K562 (cell line): Measurements from ENCODE around the gene EPC2. TPM values are rescaled to one million over a fixed set of nuclear protein-coding genes. Genes with fewer than 3 reads are reported as not detected.

ENCODE experiments used
- ATAC-seq: fragments of 200-7000 bp; cut with Tn5 transposase; 3 replicates; pipeline ENCODE4 v1.9.1; 2020; ENCODE audit warnings: moderate library complexity
- BruUV-seq: library from RNA; stranded (reverse); fragments of 400-500 nt; replicated peaks from 2 replicates; lab custom pipeline; 2021; lab: Mats Ljungman, UMichigan
- CTCF ChIA-PET: fragments of 300-600 bp; formaldehyde crosslinking; extraction: SDS; loops from one replicate; lab custom pipeline; 2021; ENCODE audit warnings: low intra/inter-chr PET ratio; lab: Yijun Ruan, JAX
- POLR2A ChIA-PET: fragments of 300-600, 350-650 bp; sonication (Branson Sonifier 250); formaldehyde crosslinking; extraction: SDS; loops from one replicate; lab custom pipeline; 2021; ENCODE audit warnings: antibody characterized with exemption, inconsistent platforms; lab: Yijun Ruan, JAX
- DNase-seq, 4 experiments: peaks; one replicate each; pipeline versions ENCODE4 v3.0.0 to v3.0.0-alpha.2; 2011 to 2018; ENCODE audit warnings: low spot score in 3 of 4, mixed read lengths in 3 of 4; ENCODE audit errors: extremely low read depth in 1 of 4
- FAIRE-seq: peaks from 2 replicates; lab custom pipeline; 2011; peaks lifted over from hg19 to GRCh38; lab: Jason Lieb, UNC
- H2AFZ ChIP-seq: 2 replicates; pipeline ENCODE4 v1.6.0; 2011; ENCODE audit warnings: low read depth, low read length, control low read depth, inconsistent platforms
- H3K27ac ChIP-seq: fragments of 200-600 bp; 3 replicates; pipeline ENCODE4 v1.8.0; 2011; ENCODE audit warnings: low read depth, mild to moderate bottlenecking, control low read depth, inconsistent platforms, low read length, moderate library complexity, mixed read lengths; ENCODE audit errors: extremely low read depth
- H3K27me3 ChIP-seq, 2 experiments: fragments of 300-600 bp in 1 of 2; 2 replicates in 1 of 2; 3 replicates in 1 of 2; pipeline versions ENCODE4 v1.6.0 to v1.8.0; 2011; ENCODE audit warnings: inconsistent platforms in 2 of 2, low read length in 2 of 2, mild to moderate bottlenecking in 1 of 2, mixed read lengths in 1 of 2, moderate library complexity in 1 of 2; ENCODE audit not compliant: control insufficient read depth in 2 of 2, insufficient read depth in 2 of 2
- H3K36me3 ChIP-seq: fragments of 300-600 bp; 3 replicates; pipeline ENCODE4 v1.8.0; 2011; ENCODE audit warnings: mild to moderate bottlenecking, low read length, inconsistent platforms; ENCODE audit not compliant: control insufficient read depth, insufficient read depth
- H3K4me1 ChIP-seq, 2 experiments: fragments of 200-600 bp in 1 of 2; replicated peaks in 1 of 2; 2 replicates in 1 of 2; 3 replicates in 1 of 2; pipeline versions ENCODE4 v1.5.1 to v1.8.0; 2011; ENCODE audit warnings: inconsistent platforms in 2 of 2, low read length in 2 of 2, mild to moderate bottlenecking in 1 of 2, mixed read lengths in 1 of 2, moderate library complexity in 1 of 2; ENCODE audit not compliant: control insufficient read depth in 2 of 2, insufficient read depth in 2 of 2
- H3K4me2 ChIP-seq: 2 replicates; pipeline ENCODE4 v1.6.1; 2011; ENCODE audit warnings: low read length, control low read depth, inconsistent platforms, mixed read lengths; ENCODE audit not compliant: insufficient read depth
- H3K4me3 ChIP-seq: fragments of 200-600 bp; sonication (generic), shearing (Covaris generic); 2 replicates; pipeline ENCODE4 v1.5.1; 2016; ENCODE audit warnings: control low read depth, inconsistent platforms
- H3K79me2 ChIP-seq: fragments of 200-600 bp; 3 replicates; pipeline ENCODE4 v1.8.0; 2011; ENCODE audit warnings: low read length, inconsistent platforms; ENCODE audit not compliant: control insufficient read depth, insufficient read depth
- H3K9ac ChIP-seq, 2 experiments: 2 replicates each; pipeline versions ENCODE4 v1.6.0 to v1.6.1; 2011; ENCODE audit warnings: low read depth in 2 of 2, low read length in 2 of 2, control low read depth in 1 of 2, inconsistent platforms in 1 of 2, mild to moderate bottlenecking in 1 of 2, mixed read lengths in 1 of 2; ENCODE audit not compliant: insufficient read depth in 1 of 2
- H3K9me1 ChIP-seq: one replicate; pipeline ENCODE4 v1.6.0; 2011; ENCODE audit warnings: inconsistent platforms, mild to moderate bottlenecking, low read length, moderate library complexity; ENCODE audit not compliant: control insufficient read depth, insufficient read depth
- H3K9me3 ChIP-seq: replicated peaks from 2 replicates; pipeline ENCODE4 v1.5.1; 2011; ENCODE audit warnings: low read depth, low read length, inconsistent platforms; ENCODE audit not compliant: control insufficient read depth, insufficient read depth
- H4K20me1 ChIP-seq: replicated peaks from 2 replicates; pipeline ENCODE4 v1.6.1; 2011; ENCODE audit warnings: low read length, inconsistent platforms, mixed read lengths; ENCODE audit not compliant: control insufficient read depth, insufficient read depth
- CTCF ChIP-seq, 3 experiments: IDR thresholded peaks in 2 of 3; conservative IDR thresholded peaks in 1 of 3; 2 replicates each; pipeline ENCODE4 v1.5.1; 2011 to 2012; ENCODE audit warnings: low read length in 3 of 3, mild to moderate bottlenecking in 3 of 3, control low read depth in 2 of 3, improper control_type of control experiment in 1 of 3, inconsistent platforms in 1 of 3, low read depth in 1 of 3, mixed read lengths in 1 of 3, moderate library complexity in 1 of 3; ENCODE audit not compliant: insufficient read depth in 2 of 3
- CTCFL ChIP-seq: IDR thresholded peaks from 2 replicates; pipeline ENCODE4 v1.6.1; 2011; ENCODE audit warnings: borderline replicate concordance, low read depth, mild to moderate bottlenecking, moderate library complexity, low read length; ENCODE audit not compliant: insufficient read depth, poor library complexity, severe bottlenecking
- FIP1L1 ChIP-seq: fragments of 200-400 bp; formaldehyde crosslinking; IDR thresholded peaks from 2 replicates; pipeline ENCODE4 v1.6.1; 2018; ENCODE audit warnings: mild to moderate bottlenecking, low read depth, low read length; ENCODE audit not compliant: poor library complexity, severe bottlenecking
- SRF ChIP-seq, 2 experiments: fragments of 250-450, 450-650 bp in 1 of 2; sonication (Bioruptor Pico) in 1 of 2; sonication (generic) in 1 of 2; formaldehyde crosslinking; IDR thresholded peaks; 2 replicates each; pipeline versions ENCODE4 v1.5.0 to v1.5.1; 2020 to 2022; ENCODE audit warnings: mild to moderate bottlenecking in 1 of 2, missing genetic modification reagents in 1 of 2
- YY1 ChIP-seq, 3 experiments: IDR thresholded peaks; 2 replicates each; pipeline ENCODE4 v1.6.1; 2011; ENCODE audit warnings: low read length in 2 of 3, mild to moderate bottlenecking in 2 of 3, moderate library complexity in 2 of 3, borderline replicate concordance in 1 of 3, control low read depth in 1 of 3, low read depth in 1 of 3; ENCODE audit not compliant: insufficient read depth in 3 of 3, insufficient replicate concordance in 2 of 3, control insufficient read depth in 1 of 3, insufficient read length in 1 of 3; ENCODE audit errors: extremely low read depth in 1 of 3
- ZNF274 ChIP-seq: IDR thresholded peaks from 2 replicates; pipeline ENCODE4 v1.6.1; 2011; ENCODE audit warnings: low read depth, mild to moderate bottlenecking, low read length, moderate library complexity, borderline replicate concordance
- WGBS: fragments of 100-300 bp; shearing (Covaris generic); methylation state at CpG from one replicate; pipeline ENCODE4 v1.1.6; 2016; ENCODE audit warnings: low coverage, mixed read lengths; ENCODE audit not compliant: insufficient coverage; ENCODE audit errors: missing lambda C conversion rate; 5-methylcytosine and 5-hydroxymethylcytosine counted together
- in situ Hi-C: fragments of 300-500 bp; cut with MboI; formaldehyde crosslinking; loops from 4 replicates; pipeline ENCODE4 v1.15.0; 2018; ENCODE audit warnings: inconsistent platforms, mixed read lengths
- intact Hi-C: fragments of 100-400 bp; cut with micrococcal nuclease; formaldehyde crosslinking; loops from 2 replicates; pipeline ENCODE4 v1.14.2; 2022
- polyA plus RNA-seq, 8 experiments: library from polyadenylated mRNA; depleted of rRNA in 4 of 8; stranded (reverse) in 5 of 8; unstranded in 3 of 8; fragments of >200 nt; fragmentation: Nextera tagmentation in 2 of 8; fragmentation: Illumina TruSeq in 1 of 8; extraction: Ambion mirVana in 2 of 8; extraction: Trizol in 1 of 8; gene quantifications; 2 replicates each; pipeline versions ENCODE4 v1.2.1 to v1.2.3, GENCODE V29; 2011 to 2014; ENCODE audit warnings: inconsistent platforms in 1 of 8, missing spikeins in 1 of 8
- total RNA-seq, 7 experiments: library from RNA; depleted of rRNA in 6 of 7; stranded (reverse); fragments of >200 nt in 6 of 7; fragmentation: Illumina TruSeq in 2 of 7; extraction: Trizol in 2 of 7; gene quantifications; 2 replicates each; pipeline versions ENCODE4 v1.2.1 to v1.2.3, GENCODE V29; 2011 to 2021; ENCODE audit warnings: low replicate concordance in 1 of 7

The EPC2 gene
- total and polyA plus RNA-seq, 9 of the 15 experiments (the other 6 are each of a cell fraction or from before 2014, with no cell fraction given), result 7.0 to 35.8 (median 29.1) TPM

DNA sequence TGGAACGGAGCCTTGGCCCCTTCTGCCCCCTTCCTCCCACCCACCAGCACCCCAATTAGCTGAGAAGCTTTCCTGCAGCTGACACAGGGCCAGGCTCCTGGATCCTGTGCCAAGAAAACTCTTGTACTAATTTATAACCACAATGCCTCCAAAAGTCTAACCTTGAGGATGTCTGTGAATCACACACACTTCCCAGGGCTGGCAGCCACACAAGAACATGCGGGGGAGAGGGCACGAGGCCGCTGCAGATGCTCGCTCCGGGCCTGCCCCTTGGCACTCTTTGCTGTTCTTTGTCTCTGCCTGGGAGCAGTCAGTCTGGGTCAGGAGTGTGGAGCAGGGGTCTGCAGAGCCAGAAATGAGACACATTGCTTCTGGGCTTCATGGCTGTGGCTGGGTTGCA is 167.8 kb downstream of the EPC2 start:
- Histone ChIP-seq H3K27me3 (peaks cover 9 to 43% of the 10 kb centered on the region in 2 experiments; a peak in 2 of 5 replicates), H3K27ac (no peak overlapping the region), H3K4me3 (no peak overlapping the region), H3K4me1 (no peaks in the 10 kb centered on the region; a peak in 1 of 5 replicates), H3K9me3 (no peaks in the 10 kb centered on the region), H4K20me1 (no peaks in the 10 kb centered on the region; the same call in 1 of the 2 replicates), H3K4me2 (no peak overlapping the region), H2AFZ (no peak overlapping the region), H3K9me1 (no peaks in the 10 kb centered on the region), H3K9ac (no peak overlapping the region), H3K79me2 (no peaks in the 10 kb centered on the region), H3K36me3 (no peaks in the 10 kb centered on the region)
- ATAC-seq (no peak), DNase-seq (no peak), FAIRE-seq (no peak)
- POLR2A ChIA-PET, result no interaction called here
- 2% methylated on average over 6 of the region's 6 CpGs for WGBS
- no peak for TF ChIP-seq FIP1L1
- CTCF ChIA-PET, result no interaction called here
- intact Hi-C loops (loop anchor here (5.0 kb wide), 1 partner anchor 170 kb away; the partner anchor contains the start of gene EPC2), in situ Hi-C loops (no loop called here)
- BruUV-seq, result no TSS peak

- Histone ChIP-seq H3K9me1 (no peaks in the 10 kb centered on the region), H3K27ac (no peak overlapping the region), H3K4me1 (no peaks in the 10 kb centered on the region; a peak in 1 of 5 replicates), H3K36me3 (no peaks in the 10 kb centered on the region), H3K4me3 (no peak overlapping the region), H3K9me3 (no peaks in the 10 kb centered on the region), H2AFZ (no peak overlapping the region; the same call in 1 of the 2 replicates), H3K79me2 (no peaks in the 10 kb centered on the region), H3K9ac (no peak overlapping the region), H3K4me2 (no peak overlapping the region), H4K20me1 (no peaks in the 10 kb centered on the region; the same call in 1 of the 2 replicates), H3K27me3 (peaks cover 9 to 45% of the 10 kb centered on the region in 2 experiments; a peak in 2 of 5 replicates)
- no TSS peak for BruUV-seq
- DNase-seq (peak; percentile 49 to 64 (median 50)), ATAC-seq (peak; percentile 93), FAIRE-seq (no peak)
- ChIA-PET CTCF (no interaction called here), POLR2A (interaction anchor here (1.4 kb wide), 1 partner anchor 19 kb away, joined by 6 read pairs; no protein-coding TSS in a partner anchor)
- in situ Hi-C loops, result no loop called here
- TF ChIP-seq CTCF (IDR thresholded peaks at IDR 0.05 in 2 of 3, conservative IDR thresholded peaks at IDR 0.05 in 1 of 3; ENCODE audit: insufficient read depth in 2 of 3, low read depth in 1 of 3, low read length in 3 of 3), result peak; percentile 41 to 65 (median 58)
- TF ChIP-seq CTCFL, result peak; percentile 40
- TF ChIP-seq YY1 (IDR thresholded peaks at IDR 0.05; ENCODE audit: borderline replicate concordance in 1 of 3, control insufficient read depth in 1 of 3, extremely low read depth in 1 of 3, insufficient read depth in 3 of 3, insufficient read length in 1 of 3, insufficient replicate concordance in 2 of 3, low read depth in 1 of 3, low read length in 2 of 3), result peak in 1 of 3 experiments; percentile 29
- no peak for TF ChIP-seq ZNF274
- TF ChIP-seq SRF (CRISPR knock-in tag; IDR thresholded peaks at IDR 0.05), result no peak
- intact Hi-C loops, result loop anchor here (5.0 kb wide), 1 partner anchor 171 kb away; the partner anchor contains the start of gene EPC2
- 5% methylated on average over 11 of the region's 11 CpGs for WGBS
Observed at GRCh38 chr2:148813603-148814065, 169.1 kb downstream of the EPC2 start.
